Measurements from ENCODE around the gene EDC4. TPM values are rescaled to one million over a fixed set of nuclear protein-coding genes. Genes with fewer than 3 reads are reported as not detected.

EDC4 gene
- total and polyA plus RNA-seq, 2 of the 8 experiments (the other 6 are each of a cell fraction or from before 2014, with no cell fraction given): 58.5 to 72.7 TPM

DNA sequence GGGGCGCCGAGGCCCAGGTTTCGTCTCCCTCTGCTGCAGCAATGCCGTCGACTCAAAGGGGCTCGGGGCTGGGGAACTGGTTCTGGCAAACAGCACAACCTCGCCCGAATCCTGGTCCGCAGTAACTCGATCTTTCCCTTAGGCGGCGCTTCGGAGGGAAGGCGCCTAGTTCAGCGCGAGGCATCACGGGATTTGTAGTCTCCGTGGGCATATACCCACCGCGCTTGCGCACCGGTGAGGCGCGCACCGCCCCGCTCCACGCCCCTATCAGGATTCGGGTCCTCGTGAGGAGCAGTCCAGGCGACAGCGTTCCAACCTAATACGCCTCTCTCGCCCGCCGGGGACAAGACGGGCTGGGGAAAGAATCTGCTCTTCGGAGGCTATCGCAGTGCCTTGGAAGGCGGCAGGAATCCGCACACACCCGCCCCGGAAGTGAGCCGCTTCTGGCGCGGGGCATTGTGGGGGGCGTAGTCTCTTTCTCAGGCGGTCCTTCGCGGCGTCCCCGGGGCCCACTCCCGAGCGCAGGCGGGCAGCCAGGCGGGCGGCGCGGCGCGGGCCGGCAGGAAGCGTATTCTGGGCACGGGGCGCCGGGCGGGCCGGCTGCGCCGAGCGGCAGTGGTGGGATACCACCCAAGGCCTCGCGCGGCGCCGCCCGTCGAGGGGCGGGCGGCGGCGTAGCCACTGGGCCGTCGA, 30.9 kb upstream of the EDC4 start, which contains the start of gene THAP11 (continued):
- TF ChIP-seq NANOG (IDR thresholded peaks at IDR 0.05; ENCODE audit: insufficient read depth, low read depth, low read length, poor library complexity, severe bottlenecking) (no peak), RAD21 (IDR thresholded peaks at IDR 0.05 in 1 of 2, conservative IDR thresholded peaks at IDR 0.05 in 1 of 2; ENCODE audit: low read depth in 2 of 2, low read length in 2 of 2) (peak; percentile 24 to 38; a peak in 3 of 4 replicates), SIX5 (IDR thresholded peaks at IDR 0.05; ENCODE audit: low read depth, low read length) (peak; percentile 84), TAF7 (optimal IDR thresholded peaks at IDR 0.05; ENCODE audit: borderline replicate concordance, low read depth, low read length) (peak; percentile 87), CREB1 (IDR thresholded peaks at IDR 0.05) (peak; percentile 60), POLR2A (IDR thresholded peaks at IDR 0.05; ENCODE audit: control extremely low read depth in 1 of 2, low read depth in 2 of 2, low read length in 2 of 2) (peak; percentile 83 to 93), SIRT6 (IDR thresholded peaks at IDR 0.05; ENCODE audit: low read length) (no peak), POLR2AphosphoS5 (IDR thresholded peaks at IDR 0.05; ENCODE audit: low read depth, low read length) (peak; percentile 83), ASH2L (IDR thresholded peaks at IDR 0.05; ENCODE audit: low read length) (peak; percentile 53), HDAC2 (IDR thresholded peaks at IDR 0.05; ENCODE audit: borderline replicate concordance in 1 of 2, low read depth in 2 of 2, low read length in 2 of 2) (no peak), TAF1 (IDR thresholded peaks at IDR 0.05; ENCODE audit: low read depth, low read length) (peak; percentile 91), ZNF274 (IDR thresholded peaks at IDR 0.05; ENCODE audit: borderline replicate concordance, extremely low read depth, low read length) (no peak), MAFK (IDR thresholded peaks at IDR 0.05; ENCODE audit: low read depth, low read length) (no peak), SP4 (IDR thresholded peaks at IDR 0.05; ENCODE audit: low read length) (peak; percentile 51; the same call in 1 of the 2 replicates), SP2 (IDR thresholded peaks at IDR 0.05; ENCODE audit: low read length) (no peak), BRCA1 (IDR thresholded peaks at IDR 0.05; ENCODE audit: low read depth, low read length) (no peak), KDM4A (IDR thresholded peaks at IDR 0.05; ENCODE audit: low read depth, low read length, severe bottlenecking) (peak; percentile 92), SRF (IDR thresholded peaks at IDR 0.05; ENCODE audit: low read depth, low read length) (no peak), YY1 (IDR thresholded peaks at IDR 0.05; ENCODE audit: low read depth, low read length) (peak; percentile 77), JUN (IDR thresholded peaks at IDR 0.05; ENCODE audit: low read depth, low read length) (no peak), FOSL1 (IDR thresholded peaks at IDR 0.05; ENCODE audit: insufficient read depth, low read depth, low read length) (no peak), SUZ12 (IDR thresholded peaks at IDR 0.05; ENCODE audit: low read length) (no peak)
- TF ChIP-seq, protein P1, sequence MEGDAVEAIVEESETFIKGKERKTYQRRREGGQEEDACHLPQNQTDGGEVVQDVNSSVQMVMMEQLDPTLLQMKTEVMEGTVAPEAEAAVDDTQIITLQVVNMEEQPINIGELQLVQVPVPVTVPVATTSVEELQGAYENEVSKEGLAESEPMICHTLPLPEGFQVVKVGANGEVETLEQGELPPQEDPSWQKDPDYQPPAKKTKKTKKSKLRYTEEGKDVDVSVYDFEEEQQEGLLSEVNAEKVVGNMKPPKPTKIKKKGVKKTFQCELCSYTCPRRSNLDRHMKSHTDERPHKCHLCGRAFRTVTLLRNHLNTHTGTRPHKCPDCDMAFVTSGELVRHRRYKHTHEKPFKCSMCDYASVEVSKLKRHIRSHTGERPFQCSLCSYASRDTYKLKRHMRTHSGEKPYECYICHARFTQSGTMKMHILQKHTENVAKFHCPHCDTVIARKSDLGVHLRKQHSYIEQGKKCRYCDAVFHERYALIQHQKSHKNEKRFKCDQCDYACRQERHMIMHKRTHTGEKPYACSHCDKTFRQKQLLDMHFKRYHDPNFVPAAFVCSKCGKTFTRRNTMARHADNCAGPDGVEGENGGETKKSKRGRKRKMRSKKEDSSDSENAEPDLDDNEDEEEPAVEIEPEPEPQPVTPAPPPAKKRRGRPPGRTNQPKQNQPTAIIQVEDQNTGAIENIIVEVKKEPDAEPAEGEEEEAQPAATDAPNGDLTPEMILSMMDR (IDR thresholded peaks at IDR 0.05; ENCODE audit: control extremely low read depth in 1 of 3, insufficient read depth in 1 of 3, low read depth in 1 of 3, low read length in 3 of 3): peak; percentile 81 to 94 (median 87)

Measured in H1 (cell line).